GM13976 (cell line): ENCODE data around the gene ELAPOR1.

Experiments used
- DNase-seq: peaks from one replicate; pipeline ENCODE4 v3.0.0; 2012; ENCODE audit warnings: low spot score
- in situ Hi-C: fragments of 300-500 bp; cut with MboI; formaldehyde crosslinking; loops from one replicate; pipeline ENCODE4 v1.12.0; 2022; ENCODE audit warnings: low sequenced_read_pairs, mixed read lengths, inconsistent platforms; ENCODE audit not compliant: unreplicated experiment
- TF ChIP-seq, protein P1 (sequence below): IDR thresholded peaks from 2 replicates; pipeline ENCODE4 v1.5.1; 2012; ENCODE audit warnings: borderline replicate concordance, mild to moderate bottlenecking; ENCODE audit not compliant: insufficient read depth; ENCODE audit errors: extremely low read depth, missing control alignments, control extremely low read depth

ELAPOR1 gene

GRCh38 chr1:109116286-109116685, 2.4 kb downstream of the ELAPOR1 start:
- TF ChIP-seq, protein P1, sequence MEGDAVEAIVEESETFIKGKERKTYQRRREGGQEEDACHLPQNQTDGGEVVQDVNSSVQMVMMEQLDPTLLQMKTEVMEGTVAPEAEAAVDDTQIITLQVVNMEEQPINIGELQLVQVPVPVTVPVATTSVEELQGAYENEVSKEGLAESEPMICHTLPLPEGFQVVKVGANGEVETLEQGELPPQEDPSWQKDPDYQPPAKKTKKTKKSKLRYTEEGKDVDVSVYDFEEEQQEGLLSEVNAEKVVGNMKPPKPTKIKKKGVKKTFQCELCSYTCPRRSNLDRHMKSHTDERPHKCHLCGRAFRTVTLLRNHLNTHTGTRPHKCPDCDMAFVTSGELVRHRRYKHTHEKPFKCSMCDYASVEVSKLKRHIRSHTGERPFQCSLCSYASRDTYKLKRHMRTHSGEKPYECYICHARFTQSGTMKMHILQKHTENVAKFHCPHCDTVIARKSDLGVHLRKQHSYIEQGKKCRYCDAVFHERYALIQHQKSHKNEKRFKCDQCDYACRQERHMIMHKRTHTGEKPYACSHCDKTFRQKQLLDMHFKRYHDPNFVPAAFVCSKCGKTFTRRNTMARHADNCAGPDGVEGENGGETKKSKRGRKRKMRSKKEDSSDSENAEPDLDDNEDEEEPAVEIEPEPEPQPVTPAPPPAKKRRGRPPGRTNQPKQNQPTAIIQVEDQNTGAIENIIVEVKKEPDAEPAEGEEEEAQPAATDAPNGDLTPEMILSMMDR: no peak
- no peak for DNase-seq
- in situ Hi-C loops: loop anchor here (10.0 to 25.0 kb wide), 2 partner anchors 69 to 279 kb away; no protein-coding TSS in a partner anchor

- TF ChIP-seq, protein P1: no peak
- in situ Hi-C loops: loop anchor here (10.0 to 25.0 kb wide), 2 partner anchors 67 to 281 kb away; no protein-coding TSS in a partner anchor
- DNase-seq: no peak
Observed at GRCh38 chr1:109118089-109118488, 4.2 kb downstream of the ELAPOR1 start.

- in situ Hi-C loops: loop anchor here (25.0 kb wide), 1 partner anchor 283 kb away; no protein-coding TSS in a partner anchor
- TF ChIP-seq, protein P1: no peak
- DNase-seq: no peak
Observed at GRCh38 chr1:109120356-109120755, 6.4 kb downstream of the ELAPOR1 start.

GRCh38 chr1:109131059-109131458, 17.1 kb downstream of the ELAPOR1 start:
- TF ChIP-seq, protein P1: no peak
- DNase-seq: no peak
- in situ Hi-C loops: no loop called here

DNA sequence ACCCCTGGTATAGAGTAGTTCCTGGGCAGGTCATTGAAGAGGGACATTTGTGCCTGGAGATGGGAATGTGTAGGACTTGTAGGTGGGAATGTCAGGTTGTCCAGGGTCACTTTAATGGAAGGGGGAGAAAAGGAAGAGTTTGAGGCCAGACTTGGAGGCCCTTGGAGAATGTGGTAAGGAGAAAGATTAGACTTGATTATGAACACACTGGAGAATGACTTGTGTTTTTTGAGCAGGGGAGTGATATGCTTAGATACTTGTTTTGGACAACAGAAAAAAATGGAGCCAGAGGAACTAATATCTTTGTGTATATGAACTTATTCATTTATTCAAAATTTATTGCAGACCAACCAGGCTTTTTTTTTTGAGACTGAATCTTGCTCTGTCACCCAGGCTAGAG, 17.9 kb downstream of the ELAPOR1 start:
- in situ Hi-C loops: no loop called here
- DNase-seq: no peak
- TF ChIP-seq, protein P1: no peak

- in situ Hi-C loops: no loop called here
- no peak for DNase-seq
- TF ChIP-seq, protein P1: no peak
Observed at GRCh38 chr1:109133002-109133706, 19.2 kb downstream of the ELAPOR1 start.
